Activated naive CD4-positive, alpha-beta T cell treated with anti-CD3 and anti-CD28 coated beads, Interleukin-2, amount 50 U/mL, for 72 hours (primary cell): ENCODE measurements around the gene HNRNPR. TPM values are rescaled to one million over a fixed set of nuclear protein-coding genes. Genes with fewer than 3 reads are reported as not detected.
"Not testable (repeated sequence)": the region's sequence is repeated elsewhere in the genome, so short reads cannot be mapped to it uniquely, and the experiment has no call there.

ENCODE experiments used
- ATAC-seq, 2 donors: fragments of 150-1000 bp; cut with Tn5 transposase; 2 replicates each; pipeline ENCODE4 v1.10.0; 2021; ENCODE audit warnings: mild to moderate bottlenecking in 2 of 2, moderate library complexity in 2 of 2
- DNase-seq, 2 donors: peaks; one replicate each; pipeline ENCODE4 v3.0.0; 2021 to 2022; ENCODE audit warnings: low spot score in 2 of 2
- H3K27ac Mint-ChIP-seq, 2 donors: one replicate each; pipeline ENCODE4 v1.8.0; 2022; ENCODE audit warnings: mild to moderate bottlenecking in 2 of 2, mixed read lengths in 2 of 2
- H3K36me3 Mint-ChIP-seq, 2 donors: one replicate each; pipeline ENCODE4 v1.8.0; 2022; ENCODE audit warnings: mixed read lengths in 2 of 2
- H3K9me3 Mint-ChIP-seq, 2 donors: one replicate each; pipeline ENCODE4 v1.8.0; 2022; ENCODE audit warnings: mixed read lengths in 2 of 2
- total RNA-seq, 2 donors: library from RNA; stranded (reverse); gene quantifications; one replicate each; pipeline ENCODE4 v1.2.3, GENCODE V29; 2022

The HNRNPR gene
- total RNA-seq = 100 to 1,000 TPM; 175 to 177 TPM

GRCh38 chr1:23344111-23344986, at the start of gene HNRNPR:
Gene HNRNPR, minus strand, starts transcription at chr1:23344284. Its CDS starts 3,276 bp downstream, at chr1:23341008.
- peaks cover 20 to 28% of the 10 kb centered on the region in 2 donors for H3K36me3 Mint-ChIP-seq
- H3K9me3 Mint-ChIP-seq = no peaks in the 10 kb centered on the region
- H3K27ac Mint-ChIP-seq = peak within 1 kb of the TSS; percentile 97 to 98
- DNase-seq (peak; percentile 98 to 99), ATAC-seq (peak; percentile 96)

GRCh38 chr1:23393706-23394105, 49.6 kb upstream of the HNRNPR start:
- ATAC-seq (no peak), DNase-seq (no peak)
- H3K9me3 Mint-ChIP-seq = no peaks in the 10 kb centered on the region
- no peak overlapping the region for H3K27ac Mint-ChIP-seq
- H3K36me3 Mint-ChIP-seq = no peaks in the 10 kb centered on the region

GRCh38 chr1:23392125-23392855, 48.2 kb upstream of the HNRNPR start:
- no peak overlapping the region for H3K27ac Mint-ChIP-seq
- ATAC-seq (no peak), DNase-seq (no peak)
- H3K36me3 Mint-ChIP-seq = no peaks in the 10 kb centered on the region
- no peaks in the 10 kb centered on the region for H3K9me3 Mint-ChIP-seq

GRCh38 chr1:23389837-23390321, 45.8 kb upstream of the HNRNPR start:
- ATAC-seq (no peak), DNase-seq (no peak)
- Mint-ChIP-seq H3K9me3 (no peaks in the 10 kb centered on the region), H3K36me3 (no peaks in the 10 kb centered on the region), H3K27ac (no peak overlapping the region)

GRCh38 chr1:23387494-23387893, 43.4 kb upstream of the HNRNPR start:
- no peak overlapping the region for H3K27ac Mint-ChIP-seq
- no peaks in the 10 kb centered on the region for H3K36me3 Mint-ChIP-seq
- ATAC-seq (no peak), DNase-seq (no peak)
- no peaks in the 10 kb centered on the region for H3K9me3 Mint-ChIP-seq

DNA sequence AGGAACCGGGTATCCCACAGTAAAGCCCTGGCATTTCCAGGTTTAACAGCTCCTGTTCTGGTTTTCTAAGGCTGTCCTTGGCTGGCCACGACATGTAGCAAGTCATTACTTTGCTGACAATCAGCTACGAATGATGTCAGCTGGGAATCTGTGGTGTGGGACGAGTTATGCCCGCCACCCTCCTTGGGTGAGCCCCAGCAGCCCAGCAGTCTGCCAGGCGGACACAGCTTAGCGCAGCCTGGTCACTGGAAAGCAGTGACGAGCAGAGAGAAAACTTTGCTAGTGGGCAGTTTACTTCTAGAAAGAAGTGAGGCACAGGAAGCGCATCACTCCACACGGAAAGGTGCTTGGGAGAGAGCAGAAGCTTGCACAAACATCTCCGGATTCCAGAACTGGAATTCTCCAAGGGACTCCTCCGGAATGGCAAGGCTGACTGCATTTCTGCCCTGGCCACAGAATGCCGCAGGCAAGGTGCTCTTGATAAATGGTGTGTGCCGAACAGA, 41.1 kb upstream of the HNRNPR start:
- Mint-ChIP-seq H3K9me3 (no peaks in the 10 kb centered on the region), H3K36me3 (no peaks in the 10 kb centered on the region), H3K27ac (no peak overlapping the region)
- ATAC-seq (no peak), DNase-seq (no peak)

- H3K27ac Mint-ChIP-seq = peak overlapping the region in 1 of 2 donors; percentile 50
- ATAC-seq (no peak), DNase-seq (no peak)
- H3K9me3 Mint-ChIP-seq = no peaks in the 10 kb centered on the region
- no peaks in the 10 kb centered on the region for H3K36me3 Mint-ChIP-seq
These were observed 40.4 kb upstream of the HNRNPR start for GRCh38 chr1:23384312-23385058.

GRCh38 chr1:23383577-23384311, 39.7 kb upstream of the HNRNPR start:
- ATAC-seq (no peak), DNase-seq (no peak)
- Mint-ChIP-seq H3K36me3 (no peaks in the 10 kb centered on the region), H3K27ac (peak overlapping the region in 1 of 2 donors; percentile 50), H3K9me3 (no peaks in the 10 kb centered on the region)

GRCh38 chr1:23381233-23381885, 37.3 kb upstream of the HNRNPR start:
- H3K36me3 Mint-ChIP-seq = no peaks in the 10 kb centered on the region
- ATAC-seq = no peak
- no peak for DNase-seq
- H3K27ac Mint-ChIP-seq = no peak overlapping the region
- H3K9me3 Mint-ChIP-seq = no peaks in the 10 kb centered on the region

GRCh38 chr1:23380719-23381118, 36.6 kb upstream of the HNRNPR start:
- DNase-seq = no peak
- no peaks in the 10 kb centered on the region for H3K9me3 Mint-ChIP-seq
- H3K27ac Mint-ChIP-seq = no peak overlapping the region
- H3K36me3 Mint-ChIP-seq = no peaks in the 10 kb centered on the region
- no peak for ATAC-seq

- not testable (repeated sequence) for H3K9me3 Mint-ChIP-seq, H3K36me3 Mint-ChIP-seq, H3K27ac Mint-ChIP-seq, DNase-seq, ATAC-seq
These were observed 36.2 kb upstream of the HNRNPR start for GRCh38 chr1:23380236-23380635.

GRCh38 chr1:23376890-23377811, 33.1 kb upstream of the HNRNPR start:
- no peak overlapping the region for H3K27ac Mint-ChIP-seq
- H3K9me3 Mint-ChIP-seq = no peaks in the 10 kb centered on the region
- H3K36me3 Mint-ChIP-seq = no peaks in the 10 kb centered on the region
- ATAC-seq (no peak), DNase-seq (no peak)

DNA sequence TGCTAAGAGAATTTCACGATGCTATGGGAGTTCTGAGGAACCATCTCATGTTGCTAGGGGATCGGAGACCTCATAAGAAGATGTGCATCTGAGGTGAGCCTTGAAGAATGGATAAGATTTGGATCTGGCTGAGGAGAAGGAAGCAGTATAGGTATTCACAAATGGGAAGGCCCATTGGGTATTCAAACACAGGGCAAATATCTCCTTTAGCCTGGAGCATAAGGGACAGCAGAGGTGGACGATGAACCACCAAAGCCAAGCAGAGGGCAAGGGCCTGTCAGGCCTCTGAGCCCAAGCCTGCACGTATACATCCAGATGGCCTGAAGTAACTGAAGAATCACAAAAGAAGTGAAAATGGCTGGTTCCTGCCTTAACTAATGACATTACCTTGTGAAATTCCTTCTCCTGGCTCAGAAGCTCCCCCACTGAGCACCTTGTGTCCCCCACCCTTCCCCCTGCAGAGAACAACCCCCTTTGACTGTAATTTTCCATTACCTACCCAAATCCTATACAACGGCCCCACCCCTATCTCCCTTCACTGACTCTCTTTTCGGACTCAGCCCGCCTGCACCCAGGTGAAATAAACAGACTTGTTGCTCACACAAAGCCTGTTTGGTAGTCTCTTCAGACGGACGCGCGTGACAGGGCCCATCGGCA, 30.1 kb upstream of the HNRNPR start:
- H3K36me3 Mint-ChIP-seq, DNase-seq, H3K9me3 Mint-ChIP-seq, ATAC-seq: not testable (repeated sequence)
- H3K27ac Mint-ChIP-seq = peak overlapping the region in 1 of 2 donors; percentile 59
